ENCODE data around the gene SVBP.

SVBP gene

DNA sequence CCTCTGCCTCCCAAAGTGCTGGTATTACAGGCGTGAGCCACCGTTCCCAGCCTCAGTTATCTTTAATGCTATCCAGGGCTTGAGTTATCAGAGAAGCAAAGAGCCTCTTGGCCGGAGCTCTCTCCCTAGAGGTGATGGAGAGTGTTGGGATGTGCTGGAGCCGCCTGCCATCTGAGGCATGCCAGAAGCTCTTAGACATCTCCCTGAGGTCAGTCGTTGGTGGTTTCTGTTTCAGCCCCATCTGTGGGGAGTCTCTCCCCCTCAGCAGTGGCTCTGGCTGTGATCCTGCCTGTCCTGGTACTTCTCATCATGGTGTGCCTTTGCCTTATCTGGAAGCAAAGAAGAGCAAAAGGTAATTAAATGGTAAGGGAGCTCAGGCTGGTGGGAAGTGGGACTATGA is 17.6 kb upstream of the SVBP start:
- no peak overlapping the region for H2BK15ac ChIP-seq (ENCODE audit: low read depth, poor library complexity, severe bottlenecking)
- no peak overlapping the region for H4K91ac ChIP-seq (ENCODE audit: low read length)
- no peak overlapping the region for H3K18ac ChIP-seq (ENCODE audit: low read depth in 1 of 2, low read length in 2 of 2)
- H3K4me2 ChIP-seq (ENCODE audit: low read length, poor library complexity, severe bottlenecking) = no peak overlapping the region
- H3K4me3 ChIP-seq (ENCODE audit: insufficient read depth in 1 of 2, low read depth in 1 of 2, low read length in 2 of 2) = no peak overlapping the region
- H3K36me3 ChIP-seq (ENCODE audit: control insufficient read depth in 1 of 2, insufficient read depth in 2 of 2, low read depth in 1 of 2, low read length in 2 of 2) = peaks cover 22 to 55% of the 10 kb centered on the region in 2 experiments
- no peaks in the 10 kb centered on the region for H3K4me1 ChIP-seq (ENCODE audit: control insufficient read depth, insufficient read depth, low read depth, low read length)
- no peaks in the 10 kb centered on the region for H3K9me3 ChIP-seq (ENCODE audit: control insufficient read depth, low read length)
- H2AFZ ChIP-seq (ENCODE audit: low read depth, low read length) = no peak overlapping the region
- H2BK5ac ChIP-seq (ENCODE audit: low read depth, low read length, poor library complexity, severe bottlenecking) = no peak overlapping the region
- no peak overlapping the region for H4K8ac ChIP-seq (ENCODE audit: low read length)
- H2BK120ac ChIP-seq (ENCODE audit: low read depth, low read length) = no peak overlapping the region
- WGBS = 85% methylated on average over 5 of the region's 5 CpGs
- H3K9ac ChIP-seq (ENCODE audit: low read length) = no peak overlapping the region
- no peaks in the 10 kb centered on the region for H3K79me1 ChIP-seq (replicated peaks; ENCODE audit: low read length, poor library complexity, severe bottlenecking)
- no peak overlapping the region for H3K4ac ChIP-seq (ENCODE audit: low read depth in 1 of 2, low read length in 2 of 2)
- no peak for DNase-seq
- no peak overlapping the region for H3K27ac ChIP-seq (ENCODE audit: low read length, poor library complexity, severe bottlenecking)
- H2AK5ac ChIP-seq (ENCODE audit: low read length, severe bottlenecking) = no peak overlapping the region
- no peak overlapping the region for H2BK12ac ChIP-seq (ENCODE audit: low read length in 2 of 2)
- no peak overlapping the region for H3K14ac ChIP-seq (ENCODE audit: low read length in 2 of 2)
- no peaks in the 10 kb centered on the region for H3K27me3 ChIP-seq (ENCODE audit: control insufficient read depth in 1 of 2, insufficient read depth in 1 of 2, low read length in 2 of 2)
- H3K23ac ChIP-seq (ENCODE audit: low read length in 2 of 2) = no peak overlapping the region

GRCh38 chr1:42833981-42834380 is 16.8 kb upstream of the SVBP start:
- no peak overlapping the region for H3K18ac ChIP-seq (ENCODE audit: low read depth in 1 of 2, low read length in 2 of 2)
- H3K27me3 ChIP-seq (ENCODE audit: control insufficient read depth in 1 of 2, insufficient read depth in 1 of 2, low read length in 2 of 2) = no peaks in the 10 kb centered on the region
- no peak overlapping the region for H2AK5ac ChIP-seq (ENCODE audit: low read length, severe bottlenecking)
- no peaks in the 10 kb centered on the region for H3K79me1 ChIP-seq (replicated peaks; ENCODE audit: low read length, poor library complexity, severe bottlenecking)
- no peak overlapping the region for H2BK12ac ChIP-seq (ENCODE audit: low read length in 2 of 2)
- no peak overlapping the region for H3K9ac ChIP-seq (ENCODE audit: low read length)
- no peak overlapping the region for H2BK5ac ChIP-seq (ENCODE audit: low read depth, low read length, poor library complexity, severe bottlenecking)
- no peak overlapping the region for H3K4me3 ChIP-seq (ENCODE audit: insufficient read depth in 1 of 2, low read depth in 1 of 2, low read length in 2 of 2)
- H2AFZ ChIP-seq (ENCODE audit: low read depth, low read length) = no peak overlapping the region
- H3K9me3 ChIP-seq (ENCODE audit: control insufficient read depth, low read length) = no peaks in the 10 kb centered on the region
- H3K4me1 ChIP-seq (ENCODE audit: control insufficient read depth, insufficient read depth, low read depth, low read length) = no peaks in the 10 kb centered on the region
- no peak overlapping the region for H3K4me2 ChIP-seq (ENCODE audit: low read length, poor library complexity, severe bottlenecking)
- no peak overlapping the region for H2BK15ac ChIP-seq (ENCODE audit: low read depth, poor library complexity, severe bottlenecking)
- H4K8ac ChIP-seq (ENCODE audit: low read length) = no peak overlapping the region
- H3K36me3 ChIP-seq (ENCODE audit: control insufficient read depth in 1 of 2, insufficient read depth in 2 of 2, low read depth in 1 of 2, low read length in 2 of 2) = peaks cover 22 to 60% of the 10 kb centered on the region in 2 experiments
- no peak for DNase-seq
- no peak overlapping the region for H3K27ac ChIP-seq (ENCODE audit: low read length, poor library complexity, severe bottlenecking)
- no peak overlapping the region for H2BK120ac ChIP-seq (ENCODE audit: low read depth, low read length)
- H3K14ac ChIP-seq (ENCODE audit: low read length in 2 of 2) = no peak overlapping the region
- WGBS = 94% methylated on average over 4 of the region's 4 CpGs
- H3K4ac ChIP-seq (ENCODE audit: low read depth in 1 of 2, low read length in 2 of 2) = no peak overlapping the region
- no peak overlapping the region for H3K23ac ChIP-seq (ENCODE audit: low read length in 2 of 2)
- no peak overlapping the region for H4K91ac ChIP-seq (ENCODE audit: low read length)

- Histone ChIP-seq H3K18ac (ENCODE audit: low read depth in 1 of 2, low read length in 2 of 2) (no peak overlapping the region), H3K4me1 (ENCODE audit: control insufficient read depth, insufficient read depth, low read depth, low read length) (no peaks in the 10 kb centered on the region), H2BK12ac (ENCODE audit: low read length in 2 of 2) (no peak overlapping the region), H2BK15ac (ENCODE audit: low read depth, poor library complexity, severe bottlenecking) (no peak overlapping the region), H2AFZ (ENCODE audit: low read depth, low read length) (no peak overlapping the region), H3K4me2 (ENCODE audit: low read length, poor library complexity, severe bottlenecking) (no peak overlapping the region), H2AK5ac (ENCODE audit: low read length, severe bottlenecking) (no peak overlapping the region), H4K91ac (ENCODE audit: low read length) (no peak overlapping the region), H2BK120ac (ENCODE audit: low read depth, low read length) (no peak overlapping the region), H3K9me3 (ENCODE audit: control insufficient read depth, low read length) (no peaks in the 10 kb centered on the region), H3K23ac (ENCODE audit: low read length in 2 of 2) (no peak overlapping the region), H2BK5ac (ENCODE audit: low read depth, low read length, poor library complexity, severe bottlenecking) (no peak overlapping the region), H3K36me3 (ENCODE audit: control insufficient read depth in 1 of 2, insufficient read depth in 2 of 2, low read depth in 1 of 2, low read length in 2 of 2) (peaks cover 17 to 58% of the 10 kb centered on the region in 2 experiments), H3K79me1 (replicated peaks; ENCODE audit: low read length, poor library complexity, severe bottlenecking) (no peaks in the 10 kb centered on the region), H3K27me3 (ENCODE audit: control insufficient read depth in 1 of 2, insufficient read depth in 1 of 2, low read length in 2 of 2) (no peaks in the 10 kb centered on the region), H3K27ac (ENCODE audit: low read length, poor library complexity, severe bottlenecking) (no peak overlapping the region), H3K14ac (ENCODE audit: low read length in 2 of 2) (no peak overlapping the region), H3K4me3 (ENCODE audit: insufficient read depth in 1 of 2, low read depth in 1 of 2, low read length in 2 of 2) (no peak overlapping the region), H3K9ac (ENCODE audit: low read length) (no peak overlapping the region), H3K4ac (ENCODE audit: low read depth in 1 of 2, low read length in 2 of 2) (no peak overlapping the region), H4K8ac (ENCODE audit: low read length) (no peak overlapping the region)
- WGBS = 92% methylated on average over 2 of the region's 3 CpGs
- no peak for DNase-seq
Measured at GRCh38 chr1:42832641-42833240, 15.5 kb upstream of the SVBP start.

DNA sequence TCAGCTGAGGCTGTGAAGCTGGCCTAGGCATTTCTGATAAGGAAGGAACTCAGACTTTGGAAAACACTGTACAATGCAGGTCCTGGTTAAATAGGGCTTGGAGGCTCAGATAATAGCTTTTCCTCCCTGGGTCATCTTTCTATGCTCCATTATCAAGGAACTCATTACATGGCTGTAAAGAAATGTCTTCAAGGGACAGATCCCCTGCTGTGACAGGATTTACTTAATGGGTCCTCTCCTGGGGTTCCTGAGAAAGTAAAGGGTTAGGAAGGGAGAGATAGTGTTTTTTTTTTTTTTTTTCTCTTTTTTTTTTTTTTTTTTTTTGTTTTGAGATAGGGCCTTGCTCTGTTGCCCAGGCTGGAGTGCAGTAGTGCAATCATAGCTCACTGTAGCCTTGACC is 14.1 kb upstream of the SVBP start:
- H4K8ac ChIP-seq (ENCODE audit: low read length) = no peak overlapping the region

More for the DNA sequence above, 14.1 kb upstream of the SVBP start:
- Histone ChIP-seq H3K23ac (ENCODE audit: low read length in 2 of 2) (no peak overlapping the region), H3K27me3 (ENCODE audit: control insufficient read depth in 1 of 2, insufficient read depth in 1 of 2, low read length in 2 of 2) (no peaks in the 10 kb centered on the region), H3K18ac (ENCODE audit: low read depth in 1 of 2, low read length in 2 of 2) (no peak overlapping the region), H2AFZ (ENCODE audit: low read depth, low read length) (no peak overlapping the region), H2BK12ac (ENCODE audit: low read length in 2 of 2) (no peak overlapping the region), H3K4me2 (ENCODE audit: low read length, poor library complexity, severe bottlenecking) (no peak overlapping the region), H3K27ac (ENCODE audit: low read length, poor library complexity, severe bottlenecking) (no peak overlapping the region), H3K4ac (ENCODE audit: low read depth in 1 of 2, low read length in 2 of 2) (no peak overlapping the region), H4K91ac (ENCODE audit: low read length) (no peak overlapping the region), H2BK5ac (ENCODE audit: low read depth, low read length, poor library complexity, severe bottlenecking) (no peak overlapping the region), H3K9ac (ENCODE audit: low read length) (no peak overlapping the region), H3K79me1 (replicated peaks; ENCODE audit: low read length, poor library complexity, severe bottlenecking) (no peaks in the 10 kb centered on the region), H3K4me1 (ENCODE audit: control insufficient read depth, insufficient read depth, low read depth, low read length) (no peaks in the 10 kb centered on the region), H2AK5ac (ENCODE audit: low read length, severe bottlenecking) (no peak overlapping the region), H3K36me3 (ENCODE audit: control insufficient read depth in 1 of 2, insufficient read depth in 2 of 2, low read depth in 1 of 2, low read length in 2 of 2) (peaks cover 17 to 57% of the 10 kb centered on the region in 2 experiments), H2BK15ac (ENCODE audit: low read depth, poor library complexity, severe bottlenecking) (no peak overlapping the region), H2BK120ac (ENCODE audit: low read depth, low read length) (no peak overlapping the region), H3K4me3 (ENCODE audit: insufficient read depth in 1 of 2, low read depth in 1 of 2, low read length in 2 of 2) (no peak overlapping the region), H3K9me3 (ENCODE audit: control insufficient read depth, low read length) (no peaks in the 10 kb centered on the region), H3K14ac (ENCODE audit: low read length in 2 of 2) (no peak overlapping the region)
- DNase-seq = no peak

Measured in mesenchymal stem cell (in vitro differentiated cells and primary cell).